Left kidney (tissue), 2 donors: ENCODE data around the gene REEP1. TPM values are rescaled to one million over a fixed set of nuclear protein-coding genes. Genes with fewer than 3 reads are reported as not detected.
"Not testable (repeated sequence)": the region's sequence is repeated elsewhere in the genome, so short reads cannot be mapped to it uniquely, and the experiment has no call there.

Experiments used
- DNase-seq: peaks from one replicate; pipeline ENCODE4 v3.0.0-alpha.2; 2013
- polyA plus RNA-seq: library from polyadenylated mRNA; unstranded; fragments of 120-200 nt; gene quantifications from one replicate; pipeline ENCODE4 v1.2.1, GENCODE V29; 2013; ENCODE audit not compliant: insufficient read length

REEP1 gene
- polyA plus RNA-seq, 1 donor, result 3.5 TPM

DNA sequence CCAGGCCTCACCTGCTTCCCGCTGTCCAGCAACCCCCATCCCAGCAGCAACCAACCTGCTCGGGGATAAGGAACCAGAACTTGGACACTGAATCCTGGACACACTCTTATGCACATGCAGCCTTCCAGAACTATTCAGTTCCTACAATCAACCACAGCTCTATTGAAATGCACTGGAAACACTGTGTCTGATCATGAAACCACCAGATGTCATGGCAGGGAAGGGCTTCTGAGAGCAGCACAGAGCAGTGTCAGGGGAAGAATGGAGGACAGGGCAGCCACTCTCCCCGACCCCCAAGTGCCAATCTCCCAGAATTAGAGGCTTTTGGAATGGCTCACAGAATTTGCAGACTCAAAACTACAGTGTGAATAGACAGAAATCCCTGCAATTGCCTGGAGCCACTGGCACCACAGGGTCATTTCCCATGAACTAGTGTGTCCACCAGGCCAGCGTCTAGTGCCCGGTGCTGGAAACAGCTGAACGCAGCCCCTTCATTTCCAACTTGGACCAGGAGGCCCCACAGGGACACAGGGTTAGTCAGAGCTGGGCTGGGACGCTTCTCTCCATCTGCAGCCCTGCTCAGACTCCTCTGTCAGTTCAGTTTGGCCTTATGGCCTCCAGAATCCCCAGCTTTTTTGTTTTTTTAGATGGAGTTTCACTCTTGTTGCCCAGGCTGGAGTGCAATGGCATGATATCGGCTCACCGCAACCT is 112.6 kb downstream of the REEP1 start:
- DNase-seq, result no peak

DNA sequence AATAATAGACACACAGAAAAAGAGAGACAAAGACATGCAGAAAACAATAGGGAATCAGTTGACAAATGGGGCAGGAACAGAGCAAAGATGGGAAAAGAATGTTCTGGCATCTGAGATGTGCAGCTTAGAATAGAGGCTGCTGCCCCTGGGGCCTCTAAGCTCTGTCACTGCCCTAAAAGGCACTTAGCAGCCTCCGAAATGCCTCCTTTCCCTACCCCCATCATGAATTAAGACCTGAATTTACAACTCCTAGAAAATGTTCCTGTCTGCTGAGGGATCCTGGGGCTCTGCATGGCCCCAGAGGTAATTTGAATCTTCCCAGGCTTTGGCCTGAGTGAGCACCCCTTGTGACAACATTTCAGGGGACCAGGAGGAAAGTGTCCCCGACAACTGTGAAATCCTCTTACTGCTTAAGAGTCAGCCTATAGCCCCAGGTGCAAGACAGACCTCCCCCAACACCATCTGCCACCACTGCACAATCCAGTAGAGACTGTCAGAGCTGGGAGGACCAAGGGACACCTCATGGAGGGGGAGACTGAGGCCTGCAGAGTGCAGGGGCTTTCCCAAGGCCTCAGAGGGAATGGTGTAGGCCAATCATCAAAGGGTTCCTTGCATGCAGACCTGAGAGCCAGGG is 113.4 kb downstream of the REEP1 start:
- DNase-seq, result no peak

- peak; percentile 51 for DNase-seq
Measured at GRCh38 chr2:86223140-86223926, 114.1 kb downstream of the REEP1 start.

DNA sequence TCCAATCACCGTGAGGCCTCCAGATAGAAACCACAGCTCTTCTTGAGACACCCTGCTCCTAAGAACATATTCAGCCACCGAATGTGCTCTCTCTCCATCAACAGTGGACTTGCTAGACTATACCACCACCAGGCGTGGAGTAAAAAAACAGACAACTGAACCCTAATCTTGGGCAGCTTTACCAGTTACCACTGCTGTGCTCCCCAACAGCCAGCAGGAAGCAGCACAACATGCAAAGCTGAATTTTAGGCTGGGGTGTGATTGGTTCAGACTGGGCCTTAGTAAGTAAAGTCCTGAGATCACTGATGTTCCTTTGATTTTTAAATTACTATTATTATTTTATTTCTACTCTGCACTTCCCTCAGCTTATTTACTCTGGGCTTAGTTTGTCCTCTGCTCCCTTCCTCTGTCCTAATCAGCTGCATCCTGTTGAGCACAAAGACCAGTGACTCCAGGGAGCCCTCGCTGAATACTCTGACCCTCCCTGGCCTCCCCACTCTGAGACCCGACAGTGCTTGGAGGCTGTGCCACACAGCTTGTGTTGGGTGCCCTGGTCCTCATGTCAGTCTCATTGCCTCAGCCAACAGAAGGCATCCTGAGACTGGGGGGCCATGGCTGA is 116.3 kb downstream of the REEP1 start:
- DNase-seq, result peak; percentile 33

DNA sequence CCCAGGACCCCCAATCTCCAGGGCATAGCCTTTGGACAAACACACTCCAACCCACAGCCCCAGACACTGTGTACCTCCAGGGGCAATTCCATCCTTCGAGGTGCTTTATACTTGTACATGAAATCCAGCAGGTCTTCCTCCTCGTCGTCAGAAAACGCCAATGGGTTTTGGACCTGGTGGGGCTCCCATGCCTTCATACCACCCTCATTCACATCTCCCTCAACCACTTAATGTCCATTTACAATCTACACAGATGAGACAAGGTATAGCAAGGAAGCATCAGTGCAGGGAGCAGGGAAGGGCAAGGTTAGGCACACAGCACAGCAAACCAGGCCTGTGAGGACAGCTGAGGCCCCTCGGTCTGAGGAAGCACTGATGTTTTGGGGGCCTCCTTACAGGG is 117.5 kb downstream of the REEP1 start:
- DNase-seq, result no peak

DNA sequence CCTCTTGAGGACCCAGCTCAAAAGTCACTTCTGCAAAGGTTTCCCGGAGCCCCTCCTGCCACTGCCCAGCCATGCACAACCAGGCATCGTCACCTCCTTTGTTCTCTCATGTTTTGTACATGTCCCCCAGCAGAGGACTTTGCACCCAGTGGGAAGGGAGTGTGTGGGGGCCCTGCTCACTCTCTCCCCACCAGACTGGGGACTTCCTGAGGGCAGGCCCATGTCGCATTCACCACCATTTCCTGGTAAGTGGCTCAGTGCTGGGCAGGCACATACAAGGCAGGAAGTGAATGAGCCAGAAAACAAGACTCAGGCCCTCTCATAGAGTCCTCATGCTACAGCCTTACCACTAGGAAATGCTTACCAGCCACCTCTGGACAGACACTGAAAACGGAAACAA is 119.3 kb downstream of the REEP1 start:
- DNase-seq, result no peak

- DNase-seq, result no peak
Measured at GRCh38 chr2:86216575-86217555, 120.6 kb downstream of the REEP1 start.

DNA sequence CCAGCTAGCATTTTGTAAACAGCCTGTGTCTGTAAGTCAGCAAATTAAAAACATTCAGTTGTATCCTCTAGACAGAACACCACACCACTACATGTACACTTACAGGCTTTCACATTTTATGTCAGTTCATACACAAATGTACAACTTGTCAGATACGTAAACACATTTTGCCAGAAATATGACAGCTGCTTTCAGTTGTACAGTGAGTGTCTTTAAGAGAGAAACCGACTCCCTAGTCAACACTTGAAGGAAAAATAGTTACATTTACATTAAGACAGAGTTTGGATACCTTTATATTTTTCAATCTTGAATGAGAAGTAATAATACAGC is 123.0 kb downstream of the REEP1 start:
- DNase-seq, result no peak

- no peak for DNase-seq
Measured at GRCh38 chr2:86213699-86214502, 123.5 kb downstream of the REEP1 start.

GRCh38 chr2:86213056-86213455 is 124.4 kb downstream of the REEP1 start:
- no peak for DNase-seq

GRCh38 chr2:86211796-86212188 is 125.6 kb downstream of the REEP1 start:
- no peak for DNase-seq

GRCh38 chr2:86211033-86211795 is 126.2 kb downstream of the REEP1 start:
- DNase-seq, result no peak

GRCh38 chr2:86204458-86204857 is 133.0 kb downstream of the REEP1 start:
- no peak for DNase-seq

GRCh38 chr2:86203614-86204013 is 133.8 kb downstream of the REEP1 start:
- no peak for DNase-seq

DNA sequence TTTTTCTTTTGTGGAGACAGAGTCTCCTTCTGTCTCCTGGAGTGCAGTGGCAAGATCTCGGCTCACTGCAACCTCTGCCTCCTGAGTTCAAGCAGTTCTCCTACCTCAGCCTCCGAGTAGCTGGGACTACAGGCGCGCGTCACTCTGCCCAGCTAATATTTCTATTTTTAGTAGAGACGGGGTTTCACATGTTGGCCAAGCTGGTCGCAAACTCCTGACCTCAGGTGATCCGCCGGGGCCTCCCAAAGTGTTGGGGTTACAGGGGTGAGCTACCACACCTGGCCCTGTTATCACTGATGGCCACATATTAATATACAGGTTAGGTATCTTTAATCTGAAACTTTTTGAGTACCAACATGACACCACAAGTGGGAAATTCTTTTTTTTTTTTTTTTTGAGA is 134.7 kb downstream of the REEP1 start:
- DNase-seq, result no peak

GRCh38 chr2:86202336-86202692 is 135.1 kb downstream of the REEP1 start:
- no peak for DNase-seq

GRCh38 chr2:86201671-86202335 is 135.6 kb downstream of the REEP1 start:
- no peak for DNase-seq

GRCh38 chr2:86200564-86200963 is 136.9 kb downstream of the REEP1 start:
- not testable (repeated sequence) for DNase-seq

DNA sequence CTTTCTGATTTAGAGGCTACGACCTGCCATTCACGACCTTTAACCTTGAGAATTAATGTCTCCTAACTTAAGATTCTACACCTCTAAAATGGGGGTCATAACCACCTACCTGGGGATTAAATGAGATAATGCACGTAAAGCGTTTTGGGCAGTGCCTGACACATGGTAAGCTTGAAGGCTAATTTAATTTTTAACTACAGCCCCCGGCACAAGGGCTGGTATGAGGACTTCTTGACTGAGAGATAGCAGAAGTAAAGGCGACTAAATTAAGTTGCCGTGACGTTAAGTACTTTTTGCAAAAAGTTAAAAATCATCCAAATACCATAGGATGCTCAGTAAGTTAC is 137.6 kb downstream of the REEP1 start:
- no peak for DNase-seq
